GM21423 (cell line): Measurements from ENCODE around the gene ZNF664.
"Not testable (repeated sequence)": the region's sequence is repeated elsewhere in the genome, so short reads cannot be mapped to it uniquely, and the experiment has no call there.

Experiments used
- ATAC-seq: cut with Tn5 transposase; IDR thresholded peaks from one replicate; pipeline ENCODE4 v1.9.1; 2021; ENCODE audit warnings: mild to moderate bottlenecking, moderate library complexity; ENCODE audit not compliant: unreplicated experiment

The ZNF664 gene

GRCh38 chr12:123941000-123941399 lies 32.0 kb upstream of the ZNF664 start:
- no peak for ATAC-seq

DNA sequence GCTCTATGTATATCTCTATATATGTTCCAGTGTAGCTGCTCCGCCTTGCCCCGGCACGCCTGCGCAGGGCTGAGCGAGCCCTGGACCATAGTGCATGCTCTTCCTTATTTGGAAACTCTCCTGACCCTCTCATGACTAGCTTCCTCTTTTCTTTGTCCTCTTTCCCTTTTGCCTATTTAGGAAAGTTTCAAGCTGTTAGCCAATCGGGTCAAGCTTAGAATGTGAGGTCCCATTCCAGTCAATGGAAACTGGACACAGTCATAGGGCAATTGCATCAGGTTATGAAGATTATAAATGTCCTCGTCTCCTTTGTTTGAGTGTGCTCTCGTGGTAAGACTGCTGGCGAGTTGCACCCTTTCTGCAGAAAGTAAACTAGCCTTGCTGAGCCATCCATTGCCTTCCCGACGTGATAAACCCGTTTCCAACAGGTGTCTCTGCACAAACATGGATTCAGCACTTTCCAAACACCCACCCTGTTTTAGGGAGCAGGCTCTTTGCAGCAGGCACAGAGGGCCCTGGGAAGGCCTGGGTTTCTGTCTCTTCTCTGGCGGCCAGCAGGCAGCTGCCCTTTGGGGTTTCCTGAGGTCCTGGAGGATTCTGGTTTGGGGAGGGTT lies 31.3 kb upstream of the ZNF664 start:
- ATAC-seq, result no peak

GRCh38 chr12:123942238-123942653 lies 30.8 kb upstream of the ZNF664 start:
- no peak for ATAC-seq

DNA sequence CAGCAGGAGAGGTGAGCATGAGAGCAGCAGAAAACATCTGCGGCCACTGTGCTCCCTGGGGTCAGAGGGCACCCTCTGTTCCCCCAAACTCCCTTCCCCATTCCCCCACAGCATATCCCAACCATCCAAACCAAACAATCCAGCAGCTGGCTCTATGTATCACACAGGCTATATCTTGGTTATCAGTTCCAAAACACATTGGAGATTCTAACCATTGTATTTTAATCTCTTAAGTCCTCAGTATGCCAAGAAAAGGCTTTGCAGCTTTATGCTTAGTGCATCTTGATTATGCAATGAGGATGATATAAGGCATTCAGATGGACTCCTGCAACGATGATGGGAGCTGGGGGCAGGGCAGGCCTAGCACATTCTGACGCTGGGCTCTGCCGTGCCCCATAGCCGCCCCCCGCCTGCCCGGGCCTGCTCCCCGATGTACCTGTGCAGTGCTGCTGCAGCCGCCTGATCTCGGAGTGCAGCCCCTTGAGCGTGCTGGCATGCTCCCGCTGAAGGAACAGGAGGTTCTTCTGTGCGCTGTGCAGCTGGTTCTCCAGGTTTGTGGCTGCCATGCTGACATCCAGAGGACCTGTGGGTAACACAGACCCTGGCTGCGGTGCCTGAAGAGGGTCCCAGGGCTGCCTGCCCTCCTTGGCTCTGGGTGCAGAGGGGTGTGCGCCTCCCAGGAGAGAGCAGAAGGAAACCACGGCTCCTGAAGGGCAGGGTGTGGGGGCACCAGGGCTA lies 29.9 kb upstream of the ZNF664 start:
- no peak for ATAC-seq

DNA sequence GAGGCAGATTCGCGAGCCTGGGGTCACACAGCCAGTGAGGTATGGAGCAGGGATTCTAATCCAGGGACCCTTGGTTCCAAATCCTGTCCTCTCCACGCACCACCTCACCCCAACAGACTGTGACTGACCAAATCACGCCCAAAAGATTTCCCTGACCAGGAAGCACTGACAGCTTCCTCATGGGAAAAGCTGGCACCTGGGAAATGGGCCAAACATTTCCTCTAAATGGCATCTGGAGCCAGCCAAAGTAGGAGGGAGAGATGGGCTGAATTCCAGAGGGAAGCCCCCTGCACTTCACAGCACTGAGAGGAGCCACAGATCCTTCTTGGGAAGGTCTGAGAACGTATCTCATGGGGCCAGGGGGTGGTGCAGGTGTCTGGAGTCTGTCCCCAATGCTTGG lies 29.2 kb upstream of the ZNF664 start:
- ATAC-seq, result no peak

- ATAC-seq, result no peak
Measured at GRCh38 chr12:123944696-123945095, 28.3 kb upstream of the ZNF664 start.

GRCh38 chr12:123945287-123946151 lies 27.5 kb upstream of the ZNF664 start:
- ATAC-seq, result no peak

DNA sequence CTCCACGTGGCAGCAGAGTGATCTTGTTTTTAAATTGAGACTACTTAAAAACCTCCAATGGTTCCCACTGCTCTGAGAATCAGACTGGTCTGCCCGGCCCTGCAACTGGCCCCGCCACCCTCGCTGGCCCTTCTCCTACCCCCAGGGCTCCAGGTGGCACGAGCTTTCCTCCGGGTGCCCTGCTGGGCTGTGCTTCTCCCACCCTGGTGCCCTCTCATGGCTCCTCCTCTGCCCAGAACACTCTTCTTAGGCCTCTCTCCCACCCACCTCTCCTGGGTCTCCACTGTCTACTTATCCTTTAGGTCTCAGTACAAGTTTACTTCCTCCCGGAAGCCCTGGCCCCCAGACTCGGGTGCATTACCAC lies 26.9 kb upstream of the ZNF664 start:
- no peak for ATAC-seq

- ATAC-seq, result not testable (repeated sequence)
Measured at GRCh38 chr12:123946516-123947505, 26.2 kb upstream of the ZNF664 start.

DNA sequence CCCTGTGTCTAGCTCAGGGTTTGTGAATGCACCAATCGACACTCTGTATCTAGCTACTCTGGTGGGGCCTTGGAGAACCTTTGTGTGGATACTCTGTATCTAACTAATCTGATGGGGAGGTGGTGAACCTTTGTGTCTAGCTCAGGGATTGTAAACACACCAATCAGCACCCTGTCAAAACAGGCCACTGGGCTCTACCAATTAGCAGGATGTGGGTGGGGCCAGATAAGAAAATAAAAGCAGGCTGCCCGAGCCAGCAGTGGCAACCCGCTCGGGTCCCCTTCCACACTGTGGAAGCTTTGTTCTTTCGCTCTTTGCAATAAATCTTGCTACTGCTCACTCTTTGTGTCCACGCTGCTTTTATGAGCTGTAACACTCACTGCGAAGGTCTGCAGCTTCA lies 25.5 kb upstream of the ZNF664 start:
- not testable (repeated sequence) for ATAC-seq

GRCh38 chr12:123948401-123948795 lies 24.6 kb upstream of the ZNF664 start:
- no peak for ATAC-seq

- ATAC-seq, result no peak
Measured at GRCh38 chr12:123948796-123949769, 23.9 kb upstream of the ZNF664 start.

DNA sequence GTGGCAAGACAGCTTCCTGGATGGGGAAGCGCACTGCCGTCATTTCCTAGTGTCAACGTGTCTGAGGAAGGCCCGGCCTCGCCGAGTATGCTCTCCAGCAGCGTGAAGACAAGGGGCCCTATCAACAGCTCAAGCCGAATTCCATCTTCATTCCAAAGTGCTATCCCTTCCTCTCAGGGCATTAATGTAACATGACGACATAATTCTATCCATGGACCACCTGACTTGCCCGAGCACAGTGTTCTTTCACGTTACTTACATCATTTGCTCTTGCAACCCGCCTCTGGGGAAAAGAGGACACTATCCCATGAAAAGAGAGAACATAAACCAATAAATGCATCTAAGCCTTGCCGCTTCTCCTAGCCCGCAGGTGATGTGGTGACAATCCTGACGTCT lies 23.2 kb upstream of the ZNF664 start:
- no peak for ATAC-seq

- ATAC-seq, result no peak
Measured at GRCh38 chr12:123950476-123951349, 22.3 kb upstream of the ZNF664 start.

GRCh38 chr12:123951467-123951866 lies 21.5 kb upstream of the ZNF664 start:
- ATAC-seq, result no peak

- ATAC-seq, result no peak
Measured at GRCh38 chr12:123952037-123952436, 21.0 kb upstream of the ZNF664 start.

DNA sequence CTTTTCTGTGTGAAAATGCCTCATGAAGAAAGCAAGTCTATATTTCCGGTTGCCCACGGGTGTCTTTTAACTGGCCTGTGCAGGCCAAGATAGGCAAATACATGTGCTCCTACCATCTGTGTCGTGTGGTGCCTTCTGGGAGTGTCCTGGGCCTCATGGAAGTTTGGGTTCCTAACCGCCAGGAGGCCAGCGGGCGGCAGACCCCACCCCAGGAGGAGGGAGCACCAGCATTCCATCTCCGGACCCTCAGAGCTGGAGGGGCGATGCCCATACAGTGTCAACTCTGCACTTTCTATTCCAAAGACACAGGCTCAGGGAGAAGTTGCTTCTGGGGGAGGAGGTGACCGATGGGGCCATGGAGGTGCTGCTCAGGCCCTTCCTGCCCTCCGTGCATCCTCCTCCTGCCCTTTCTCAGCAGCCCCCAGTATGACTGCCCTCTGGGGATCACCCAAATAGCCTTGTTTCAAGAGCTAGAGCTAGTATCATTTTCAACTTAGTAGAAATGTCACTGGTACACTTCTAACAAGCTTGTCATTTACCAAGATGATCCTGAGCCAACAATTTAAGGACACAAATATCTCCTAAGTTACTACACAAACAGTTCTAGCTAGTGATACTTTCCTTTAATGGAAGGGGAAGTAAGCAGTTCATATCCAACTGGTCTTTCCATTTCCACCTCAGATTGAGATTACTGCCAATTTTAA lies 18.2 kb upstream of the ZNF664 start:
- no peak for ATAC-seq

- ATAC-seq, result no peak
Measured at GRCh38 chr12:123956249-123956648, 16.8 kb upstream of the ZNF664 start.
